GM18505 (cell line): ENCODE measurements around the gene CLCC1.
A peak's percentile ranks its signal among the peaks of the same experiment; 100 is the strongest.
"Not testable (repeated sequence)": the region's sequence is repeated elsewhere in the genome, so short reads cannot be mapped to it uniquely, and the experiment has no call there.

ENCODE experiments used
- ATAC-seq: cut with Tn5 transposase; IDR thresholded peaks from one replicate; pipeline ENCODE4 v1.9.1; 2021; ENCODE audit not compliant: unreplicated experiment
- POLR2A ChIP-seq: IDR thresholded peaks from 4 replicates; pipeline ENCODE4 v1.6.1; 2011; ENCODE audit warnings: borderline replicate concordance; ENCODE audit not compliant: insufficient read depth, insufficient read length; ENCODE audit errors: extremely low read depth

CLCC1 gene

GRCh38 chr1:108963052-108963686 is at the start of gene CLCC1:
Gene CLCC1 (minus strand): TSS chr1:108963484. CDS start chr1:108950437, 13,047 bp downstream.
- ATAC-seq, result peak; percentile 93
- peak; percentile 89 for TF ChIP-seq POLR2A

GRCh38 chr1:109011335-109011734 is 48.1 kb upstream of the CLCC1 start:
- no peak for ATAC-seq
- no peak for TF ChIP-seq POLR2A

DNA sequence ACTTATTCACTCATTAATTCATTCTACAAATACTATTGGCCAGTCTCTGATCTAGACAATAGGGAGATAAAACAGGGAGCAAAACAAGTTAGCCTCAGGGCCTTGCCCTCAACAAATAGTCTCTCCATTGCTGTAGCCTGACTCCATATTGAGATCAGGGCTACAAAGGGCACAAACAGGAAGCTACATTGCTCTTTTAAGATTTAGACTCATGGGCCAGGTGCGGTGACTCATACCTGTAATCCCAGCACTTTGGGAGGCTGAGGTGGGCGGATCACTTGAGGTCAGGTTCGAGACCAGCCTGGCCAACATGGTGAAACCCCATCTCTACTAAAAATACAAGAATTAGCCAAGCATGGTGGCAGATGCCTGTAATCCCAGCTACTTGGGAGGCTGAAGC is 33.3 kb upstream of the CLCC1 start:
- ATAC-seq, result not testable (repeated sequence)

DNA sequence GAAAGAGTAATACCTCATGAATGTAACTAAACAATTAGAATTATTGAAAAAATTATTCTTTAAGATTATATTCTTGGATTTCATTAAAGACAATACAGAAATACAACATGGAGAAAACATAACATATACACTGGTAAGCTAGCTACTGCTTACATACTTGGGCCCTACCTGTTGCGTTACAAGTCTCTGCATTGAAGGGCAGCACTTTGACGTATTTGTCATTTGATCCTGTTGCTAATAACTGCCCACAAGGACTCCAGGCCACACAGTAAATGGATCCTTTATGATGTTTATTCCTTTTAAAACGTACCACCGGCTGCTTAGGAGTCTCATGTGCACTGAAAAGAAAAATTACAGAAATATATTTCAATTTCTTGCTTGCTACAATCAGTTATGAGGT is 19.8 kb upstream of the CLCC1 start:
- no peak for ATAC-seq
- TF ChIP-seq POLR2A, result no peak

- TF ChIP-seq POLR2A, result no peak
- no peak for ATAC-seq
Observed at GRCh38 chr1:108976658-108977057, 13.4 kb upstream of the CLCC1 start.

DNA sequence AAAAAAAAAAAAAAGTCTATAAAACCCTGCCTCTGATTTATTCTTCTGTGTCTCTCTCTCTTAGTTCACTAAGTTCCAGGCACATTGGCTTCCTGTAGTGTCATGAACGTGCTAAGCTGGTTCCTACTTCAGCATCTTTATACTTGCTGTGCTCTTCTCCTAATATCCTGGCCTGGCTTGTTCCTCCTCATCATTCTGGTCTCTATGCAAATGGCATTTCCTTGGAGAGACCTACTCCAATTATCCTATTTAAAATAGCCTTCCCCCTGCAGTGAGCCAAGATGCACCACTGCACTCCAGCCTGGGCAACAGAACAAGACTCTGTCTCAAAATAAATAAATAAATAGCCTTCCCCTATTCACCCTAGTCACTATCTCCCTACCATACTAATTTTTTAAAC is 9.7 kb upstream of the CLCC1 start:
- ATAC-seq, result no peak
- TF ChIP-seq POLR2A, result no peak

GRCh38 chr1:108969346-108969745 is 6.1 kb upstream of the CLCC1 start:
- no peak for ATAC-seq
- no peak for TF ChIP-seq POLR2A

DNA sequence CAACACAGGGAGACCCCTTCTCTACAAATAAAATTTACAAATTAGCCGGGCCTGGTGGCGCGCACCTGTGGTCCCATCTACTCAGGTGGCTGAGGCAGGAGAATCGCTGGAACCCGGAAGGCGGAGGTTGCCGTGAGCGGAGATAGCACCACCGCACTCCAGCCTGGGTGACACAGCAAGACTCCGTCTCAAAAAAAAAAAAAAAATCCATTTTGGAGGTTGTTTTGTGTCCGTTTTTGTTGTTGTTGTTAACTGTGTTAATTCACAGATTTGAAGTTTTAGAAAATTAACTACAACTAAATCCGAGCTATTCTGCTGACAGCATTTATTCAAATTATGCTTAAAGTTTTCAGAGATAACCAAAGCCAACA is 618 bp downstream of the CLCC1 start:
- ATAC-seq, result no peak
- no peak for TF ChIP-seq POLR2A

- no peak for ATAC-seq
- TF ChIP-seq POLR2A, result no peak
Observed at GRCh38 chr1:108961752-108962486, 1.4 kb downstream of the CLCC1 start.

GRCh38 chr1:108961198-108961597 is 2.1 kb downstream of the CLCC1 start:
- ATAC-seq, result no peak
- TF ChIP-seq POLR2A, result no peak

DNA sequence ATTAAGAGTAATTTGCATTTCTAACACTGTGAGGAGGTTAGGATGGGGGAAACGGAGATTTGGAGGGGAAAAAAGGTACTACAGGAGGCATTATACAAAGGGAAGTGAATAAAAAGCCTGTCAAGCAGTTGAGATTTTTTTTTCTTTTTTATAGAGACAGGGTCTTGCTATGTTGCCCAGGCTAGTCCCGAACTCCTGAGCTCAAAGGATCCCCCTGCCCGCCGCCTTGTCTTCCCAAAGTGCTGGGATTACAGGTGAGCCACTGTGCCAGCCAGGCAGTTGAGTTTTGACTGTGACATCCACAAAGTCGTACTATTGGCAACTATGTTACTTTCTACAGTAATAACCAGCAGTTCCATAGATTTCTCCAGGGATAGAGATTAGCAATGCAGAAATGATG is 2.6 kb downstream of the CLCC1 start:
- TF ChIP-seq POLR2A, result no peak
- no peak for ATAC-seq

DNA sequence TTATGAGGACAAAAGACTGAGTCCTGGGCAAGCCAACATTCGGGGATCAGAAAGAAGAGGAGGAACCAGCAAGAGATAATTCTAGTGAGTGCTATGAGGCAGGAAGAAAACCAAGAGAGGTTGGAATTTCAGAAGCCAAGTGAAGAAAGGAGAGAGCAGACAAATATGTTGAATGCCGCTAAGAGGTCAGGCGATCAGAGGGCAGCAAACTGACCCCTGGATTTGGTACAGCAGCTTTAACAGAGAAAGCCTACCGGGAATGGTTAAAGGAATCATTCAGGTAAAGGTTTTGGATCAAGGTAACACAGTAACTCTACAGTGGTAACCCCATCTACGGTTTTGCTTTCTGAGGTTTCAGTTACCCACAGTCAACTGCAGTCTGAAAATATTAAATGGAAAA is 5.4 kb downstream of the CLCC1 start:
- ATAC-seq, result no peak
- no peak for TF ChIP-seq POLR2A

GRCh38 chr1:108955881-108956280 is 7.4 kb downstream of the CLCC1 start:
- ATAC-seq, result no peak
- no peak for TF ChIP-seq POLR2A

DNA sequence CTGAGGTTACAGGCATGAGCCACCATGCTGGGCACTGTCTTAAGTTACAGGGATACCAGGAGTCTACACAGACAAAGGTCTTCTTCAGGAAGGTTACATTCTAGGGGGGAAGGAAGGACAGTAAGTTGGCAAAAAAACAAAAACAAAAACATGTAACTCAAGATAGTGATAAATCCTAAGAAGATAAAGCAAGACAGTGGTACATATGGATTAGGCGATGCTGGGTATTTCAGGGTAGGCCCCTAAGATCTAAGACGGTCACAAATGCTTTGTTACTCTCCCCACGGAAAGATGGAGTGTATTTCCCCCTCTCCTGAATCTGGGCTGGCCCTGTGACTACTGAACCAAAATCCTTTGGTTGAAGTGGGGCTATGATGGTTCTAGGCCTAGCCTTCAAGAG is 8.2 kb downstream of the CLCC1 start:
- no peak for TF ChIP-seq POLR2A
- ATAC-seq, result no peak
